CD4-positive, alpha-beta memory T cell (primary cell): ENCODE data around the gene CCDC93. TPM values are rescaled to one million over a fixed set of nuclear protein-coding genes. Genes with fewer than 3 reads are reported as not detected.

Experiments used
- CTCF ChIA-PET: fragments of 350-600 bp; sonication (Branson Sonifier 250); formaldehyde crosslinking; loops from one replicate; lab custom pipeline; 2021; ENCODE audit warnings: inconsistent platforms; ENCODE audit not compliant: partially characterized antibody; lab: Charles Lee
- POLR2A ChIA-PET: fragments of 350-600 bp; sonication (Branson Sonifier 250); formaldehyde crosslinking; loops from one replicate; lab custom pipeline; 2021; ENCODE audit not compliant: partially characterized antibody; lab: Charles Lee
- DNase-seq, 5 donors: peaks; one replicate each; pipeline versions ENCODE4 v3.0.0 to v3.0.0-alpha.2; 2020 to 2022; ENCODE audit warnings: mixed read lengths in 1 of 5
- H3K27ac ChIP-seq: one replicate; pipeline ENCODE4 v1.7.0; 2013; ENCODE audit warnings: low read depth, low read length
- H3K27me3 ChIP-seq: 2 replicates; pipeline ENCODE4 v1.7.0; 2013; ENCODE audit warnings: mild to moderate bottlenecking, low read length, moderate library complexity; ENCODE audit not compliant: insufficient read depth
- H3K36me3 ChIP-seq: 2 replicates; pipeline ENCODE4 v1.7.0; 2013; ENCODE audit warnings: mild to moderate bottlenecking, low read length, moderate library complexity; ENCODE audit not compliant: insufficient read depth
- H3K4me1 ChIP-seq: 2 replicates; pipeline ENCODE4 v1.7.0; 2013; ENCODE audit warnings: mild to moderate bottlenecking, low read length, moderate library complexity; ENCODE audit not compliant: insufficient read depth
- H3K4me3 ChIP-seq, 2 donors: one replicate each; pipeline ENCODE4 v1.7.0; 2013; ENCODE audit warnings: low read length in 2 of 2, mild to moderate bottlenecking in 1 of 2
- H3K9me3 ChIP-seq, 2 donors: one replicate each; pipeline ENCODE4 v1.7.0; 2013; ENCODE audit warnings: low read length in 2 of 2, control low read depth in 1 of 2; ENCODE audit not compliant: control insufficient read depth in 1 of 2
- H3K27ac Mint-ChIP-seq, 7 donors: one replicate each; pipeline ENCODE4 v1.8.0; 2020 to 2021; ENCODE audit warnings: mixed read lengths in 7 of 7, mild to moderate bottlenecking in 6 of 7, inconsistent platforms in 3 of 7, moderate library complexity in 3 of 7
- H3K27me3 Mint-ChIP-seq, 2 donors: one replicate each; pipeline ENCODE4 v1.8.0; 2020 to 2021; ENCODE audit warnings: mixed read lengths in 2 of 2
- H3K36me3 Mint-ChIP-seq, 2 donors: one replicate each; pipeline ENCODE4 v1.8.0; 2020 to 2021; ENCODE audit warnings: mixed read lengths in 2 of 2, inconsistent platforms in 1 of 2, mild to moderate bottlenecking in 1 of 2
- H3K4me1 Mint-ChIP-seq, 4 donors: one replicate each; pipeline ENCODE4 v1.8.0; 2020 to 2021; ENCODE audit warnings: mixed read lengths in 4 of 4, mild to moderate bottlenecking in 1 of 4
- H3K4me3 Mint-ChIP-seq, 8 donors: one replicate each; pipeline ENCODE4 v1.8.0; 2020 to 2021; ENCODE audit warnings: mixed read lengths in 8 of 8, mild to moderate bottlenecking in 7 of 8, moderate library complexity in 6 of 8, inconsistent platforms in 3 of 8
- H3K9me3 Mint-ChIP-seq, 8 donors: one replicate each; pipeline ENCODE4 v1.8.0; 2020 to 2021; ENCODE audit warnings: mixed read lengths in 8 of 8, mild to moderate bottlenecking in 5 of 8, inconsistent platforms in 3 of 8, moderate library complexity in 1 of 8
- intact Hi-C: fragments of 100-400 bp; cut with micrococcal nuclease; formaldehyde crosslinking; loops from one replicate; pipeline ENCODE4 v1.15.1; 2023
- polyA plus RNA-seq, 2 donors: library from polyadenylated mRNA; unstranded; fragments of 300-500 nt; fragmentation: Illumina TruSeq; gene quantifications; one replicate each; pipeline ENCODE4 v1.2.3, GENCODE V29; 2021
- total RNA-seq, 2 experiments: library from RNA; stranded (reverse); gene quantifications; one replicate each; pipeline ENCODE4 v1.2.3, GENCODE V29; 2021

Gene CCDC93
- total and polyA plus RNA-seq, 4 experiments from 2014 or later: 3.2 to 73.3 (median 40.5) TPM

GRCh38 chr2:118050974-118051373 is 37.1 kb upstream of the CCDC93 start:
- H3K27me3 ChIP-seq: no peaks in the 10 kb centered on the region
- Mint-ChIP-seq H3K27ac (no peak overlapping the region), H3K4me1 (no peaks in the 10 kb centered on the region), H3K9me3 (no peaks in the 10 kb centered on the region), H3K27me3 (peaks cover 20 to 40% of the 10 kb centered on the region in 2 donors), H3K4me3 (no peak overlapping the region), H3K36me3 (no peaks in the 10 kb centered on the region)
- no peak for DNase-seq
- no peaks in the 10 kb centered on the region for H3K36me3 ChIP-seq
- ChIA-PET POLR2A (no interaction called here), CTCF (interaction anchor here (0.8 to 3.1 kb wide), 4 partner anchors 10 to 805 kb away, joined by 3 to 16 read pairs (median 3); no protein-coding TSS in a partner anchor)
- intact Hi-C loops: no loop called here
- H3K4me3 ChIP-seq: no peak overlapping the region
- no peak overlapping the region for H3K27ac ChIP-seq
- H3K9me3 ChIP-seq: no peaks in the 10 kb centered on the region
- no peaks in the 10 kb centered on the region for H3K4me1 ChIP-seq

- Histone ChIP-seq H3K27me3 (no peaks in the 10 kb centered on the region), H3K9me3 (no peaks in the 10 kb centered on the region), H3K4me3 (no peak overlapping the region), H3K4me1 (no peaks in the 10 kb centered on the region), H3K36me3 (no peaks in the 10 kb centered on the region), H3K27ac (no peak overlapping the region)
- Mint-ChIP-seq H3K27me3 (peaks cover 20 to 36% of the 10 kb centered on the region in 2 donors), H3K27ac (no peak overlapping the region), H3K4me1 (no peaks in the 10 kb centered on the region), H3K36me3 (no peaks in the 10 kb centered on the region), H3K9me3 (no peaks in the 10 kb centered on the region), H3K4me3 (no peak overlapping the region)
- intact Hi-C loops: no loop called here
- ChIA-PET CTCF (interaction anchor here (0.7 to 3.1 kb wide), 3 partner anchors 10 to 805 kb away, joined by 3 to 16 read pairs (median 3); no protein-coding TSS in a partner anchor), POLR2A (no interaction called here)
- DNase-seq: no peak
Measured at GRCh38 chr2:118050386-118050785, 36.5 kb upstream of the CCDC93 start.

GRCh38 chr2:118049816-118050140 is 35.9 kb upstream of the CCDC93 start:
- no peak for DNase-seq
- intact Hi-C loops: loop anchor here (10.0 kb wide), 1 partner anchor 1215 kb away; no protein-coding TSS in a partner anchor
- no peaks in the 10 kb centered on the region for H3K27me3 ChIP-seq
- no peak overlapping the region for H3K27ac ChIP-seq
- ChIA-PET CTCF (interaction anchor here (0.7 kb wide), 1 partner anchor 13 kb away, joined by 3 read pairs; no protein-coding TSS in a partner anchor), POLR2A (no interaction called here)
- H3K27me3 Mint-ChIP-seq: peaks cover 17 to 37% of the 10 kb centered on the region in 2 donors
- no peaks in the 10 kb centered on the region for H3K9me3 ChIP-seq
- no peak overlapping the region for H3K4me3 ChIP-seq
- H3K9me3 Mint-ChIP-seq: no peaks in the 10 kb centered on the region
- no peaks in the 10 kb centered on the region for H3K4me1 Mint-ChIP-seq
- H3K27ac Mint-ChIP-seq: no peak overlapping the region
- no peaks in the 10 kb centered on the region for H3K36me3 ChIP-seq
- H3K4me3 Mint-ChIP-seq: no peak overlapping the region
- no peaks in the 10 kb centered on the region for H3K4me1 ChIP-seq
- no peaks in the 10 kb centered on the region for H3K36me3 Mint-ChIP-seq

GRCh38 chr2:118049140-118049815 is 35.4 kb upstream of the CCDC93 start:
- intact Hi-C loops: loop anchor here (10.0 kb wide), 1 partner anchor 1216 kb away; no protein-coding TSS in a partner anchor
- no peak for DNase-seq
- Histone ChIP-seq H3K27me3 (no peaks in the 10 kb centered on the region), H3K4me1 (no peaks in the 10 kb centered on the region), H3K27ac (no peak overlapping the region), H3K9me3 (no peaks in the 10 kb centered on the region), H3K36me3 (no peaks in the 10 kb centered on the region), H3K4me3 (no peak overlapping the region)
- no peak overlapping the region for H3K27ac Mint-ChIP-seq
- H3K4me3 Mint-ChIP-seq: no peak overlapping the region
- H3K36me3 Mint-ChIP-seq: no peaks in the 10 kb centered on the region
- POLR2A ChIA-PET: no interaction called here
- peaks cover 20 to 39% of the 10 kb centered on the region in 2 donors for H3K27me3 Mint-ChIP-seq
- no peaks in the 10 kb centered on the region for H3K4me1 Mint-ChIP-seq
- CTCF ChIA-PET: no interaction called here
- no peaks in the 10 kb centered on the region for H3K9me3 Mint-ChIP-seq

GRCh38 chr2:118048401-118048800 is 34.5 kb upstream of the CCDC93 start:
- Histone ChIP-seq H3K4me1 (no peaks in the 10 kb centered on the region), H3K27ac (no peak overlapping the region), H3K9me3 (no peaks in the 10 kb centered on the region), H3K4me3 (no peak overlapping the region), H3K27me3 (no peaks in the 10 kb centered on the region), H3K36me3 (no peaks in the 10 kb centered on the region)
- Mint-ChIP-seq H3K4me3 (no peak overlapping the region), H3K36me3 (no peaks in the 10 kb centered on the region), H3K9me3 (no peaks in the 10 kb centered on the region), H3K27ac (no peak overlapping the region), H3K27me3 (peaks cover 20 to 45% of the 10 kb centered on the region in 2 donors), H3K4me1 (no peaks in the 10 kb centered on the region)
- DNase-seq: no peak
- ChIA-PET POLR2A (no interaction called here), CTCF (interaction anchor here (3.3 to 3.4 kb wide), 2 partner anchors 13 to 807 kb away, joined by 23 to 59 read pairs; no protein-coding TSS in a partner anchor)
- intact Hi-C loops: loop anchor here (10.0 kb wide), 1 partner anchor 1216 kb away; no protein-coding TSS in a partner anchor

- intact Hi-C loops: loop anchor here (2.0 to 10.0 kb wide), 2 partner anchors 817 to 1217 kb away; no protein-coding TSS in a partner anchor
Measured at GRCh38 chr2:118047380-118047826, 33.5 kb upstream of the CCDC93 start.

GRCh38 chr2:118046634-118047210 is 32.9 kb upstream of the CCDC93 start:
- peaks cover 24 to 45% of the 10 kb centered on the region in 2 donors for H3K27me3 Mint-ChIP-seq
- peak in 4 of 5 donors; percentile 24 to 34 (median 26) for DNase-seq

More at GRCh38 chr2:118047380-118047826, 33.5 kb upstream of the CCDC93 start:
- no peak overlapping the region for H3K27ac ChIP-seq
- peaks cover 25 to 49% of the 10 kb centered on the region in 2 donors for H3K27me3 Mint-ChIP-seq
- CTCF ChIA-PET: interaction anchor here (0.9 to 3.4 kb wide), 27 partner anchors 10 to 1218 kb away, joined by 3 to 59 read pairs (median 4); partner anchors contain the start of gene INSIG2
- H3K4me3 ChIP-seq: no peak overlapping the region
- no peaks in the 10 kb centered on the region for H3K27me3 ChIP-seq
- POLR2A ChIA-PET: no interaction called here
- H3K9me3 ChIP-seq: no peaks in the 10 kb centered on the region
- H3K9me3 Mint-ChIP-seq: no peaks in the 10 kb centered on the region
- no peaks in the 10 kb centered on the region for H3K4me1 ChIP-seq
- no peaks in the 10 kb centered on the region for H3K4me1 Mint-ChIP-seq
- H3K36me3 ChIP-seq: no peaks in the 10 kb centered on the region
- no peaks in the 10 kb centered on the region for H3K36me3 Mint-ChIP-seq
- no peak for DNase-seq
- H3K4me3 Mint-ChIP-seq: no peak overlapping the region
- H3K27ac Mint-ChIP-seq: no peak overlapping the region

More at GRCh38 chr2:118046634-118047210, 32.9 kb upstream of the CCDC93 start:
- no peaks in the 10 kb centered on the region for H3K36me3 ChIP-seq
- Mint-ChIP-seq H3K4me3 (no peak overlapping the region), H3K4me1 (no peaks in the 10 kb centered on the region), H3K36me3 (no peaks in the 10 kb centered on the region), H3K27ac (no peak overlapping the region), H3K9me3 (no peaks in the 10 kb centered on the region)
- ChIA-PET CTCF (interaction anchor here (0.8 to 3.4 kb wide), 34 partner anchors 9 to 1219 kb away, joined by 3 to 59 read pairs (median 4); partner anchors contain the start of gene INSIG2), POLR2A (no interaction called here)
- H3K27ac ChIP-seq: no peak overlapping the region
- H3K4me3 ChIP-seq: no peak overlapping the region
- no peaks in the 10 kb centered on the region for H3K4me1 ChIP-seq
- no peaks in the 10 kb centered on the region for H3K27me3 ChIP-seq
- no peaks in the 10 kb centered on the region for H3K9me3 ChIP-seq
- intact Hi-C loops: loop anchor here (1.0 to 10.0 kb wide), 4 partner anchors 176 to 1218 kb away; no protein-coding TSS in a partner anchor
